Adrenal gland (tissue), 5 donors: ENCODE measurements around the gene CKAP4.

ENCODE experiments used
- POLR2A ChIP-seq, 2 donors: fragments of 450-650 bp; IDR thresholded peaks; one replicate each; pipeline ENCODE4 v1.6.1; 2017; ENCODE audit warnings: antibody characterized with exemption in 2 of 2, mild to moderate bottlenecking in 2 of 2, moderate library complexity in 1 of 2
- TF ChIP-seq, protein P1 (sequence below), 6 experiments: fragments of 450-650 bp in 4 of 6; fragments of 200-600 bp in 2 of 6; sonication (generic) in 1 of 6; IDR thresholded peaks; 1 replicate in 5 of 6; 2 replicates in 1 of 6; pipeline versions ENCODE4 v1.5.1 to v1.8.0; 2016 to 2021; ENCODE audit warnings: antibody characterized with exemption in 6 of 6, mild to moderate bottlenecking in 2 of 6, moderate library complexity in 1 of 6
- donor health status: DM: no; HTN: no; CAD: no.

DNA sequence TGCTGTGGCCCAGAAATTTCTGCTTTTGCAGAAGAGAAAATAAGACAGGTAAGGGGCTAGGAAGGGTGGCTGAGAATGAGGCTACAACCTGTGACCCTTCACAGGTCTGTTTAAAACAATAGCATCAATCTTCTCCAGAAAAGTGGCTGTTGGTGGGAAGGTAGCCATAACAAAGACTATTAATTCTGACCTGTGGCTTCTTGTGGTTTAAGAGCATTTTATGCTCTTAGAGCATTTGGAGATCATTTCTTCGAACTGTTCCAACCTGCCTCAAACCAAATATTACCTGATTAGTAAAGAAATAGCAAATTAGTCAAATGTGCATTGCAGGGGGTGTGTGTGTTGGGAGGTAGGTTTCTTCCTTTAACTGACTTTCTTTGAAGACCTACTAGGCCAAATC is 39.5 kb upstream of the CKAP4 start:
- TF ChIP-seq, protein P1, sequence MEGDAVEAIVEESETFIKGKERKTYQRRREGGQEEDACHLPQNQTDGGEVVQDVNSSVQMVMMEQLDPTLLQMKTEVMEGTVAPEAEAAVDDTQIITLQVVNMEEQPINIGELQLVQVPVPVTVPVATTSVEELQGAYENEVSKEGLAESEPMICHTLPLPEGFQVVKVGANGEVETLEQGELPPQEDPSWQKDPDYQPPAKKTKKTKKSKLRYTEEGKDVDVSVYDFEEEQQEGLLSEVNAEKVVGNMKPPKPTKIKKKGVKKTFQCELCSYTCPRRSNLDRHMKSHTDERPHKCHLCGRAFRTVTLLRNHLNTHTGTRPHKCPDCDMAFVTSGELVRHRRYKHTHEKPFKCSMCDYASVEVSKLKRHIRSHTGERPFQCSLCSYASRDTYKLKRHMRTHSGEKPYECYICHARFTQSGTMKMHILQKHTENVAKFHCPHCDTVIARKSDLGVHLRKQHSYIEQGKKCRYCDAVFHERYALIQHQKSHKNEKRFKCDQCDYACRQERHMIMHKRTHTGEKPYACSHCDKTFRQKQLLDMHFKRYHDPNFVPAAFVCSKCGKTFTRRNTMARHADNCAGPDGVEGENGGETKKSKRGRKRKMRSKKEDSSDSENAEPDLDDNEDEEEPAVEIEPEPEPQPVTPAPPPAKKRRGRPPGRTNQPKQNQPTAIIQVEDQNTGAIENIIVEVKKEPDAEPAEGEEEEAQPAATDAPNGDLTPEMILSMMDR (IDR thresholded peaks at IDR 0.05) = no peak
- TF ChIP-seq POLR2A (IDR thresholded peaks at IDR 0.05) = no peak
